HG02973 (cell line): ENCODE data around the gene PTTG1IP.

Experiments used
- ATAC-seq: cut with Tn5 transposase; IDR thresholded peaks from one replicate; pipeline ENCODE4 v1.9.1; 2021; ENCODE audit warnings: moderate library complexity; ENCODE audit not compliant: unreplicated experiment

Gene PTTG1IP

DNA sequence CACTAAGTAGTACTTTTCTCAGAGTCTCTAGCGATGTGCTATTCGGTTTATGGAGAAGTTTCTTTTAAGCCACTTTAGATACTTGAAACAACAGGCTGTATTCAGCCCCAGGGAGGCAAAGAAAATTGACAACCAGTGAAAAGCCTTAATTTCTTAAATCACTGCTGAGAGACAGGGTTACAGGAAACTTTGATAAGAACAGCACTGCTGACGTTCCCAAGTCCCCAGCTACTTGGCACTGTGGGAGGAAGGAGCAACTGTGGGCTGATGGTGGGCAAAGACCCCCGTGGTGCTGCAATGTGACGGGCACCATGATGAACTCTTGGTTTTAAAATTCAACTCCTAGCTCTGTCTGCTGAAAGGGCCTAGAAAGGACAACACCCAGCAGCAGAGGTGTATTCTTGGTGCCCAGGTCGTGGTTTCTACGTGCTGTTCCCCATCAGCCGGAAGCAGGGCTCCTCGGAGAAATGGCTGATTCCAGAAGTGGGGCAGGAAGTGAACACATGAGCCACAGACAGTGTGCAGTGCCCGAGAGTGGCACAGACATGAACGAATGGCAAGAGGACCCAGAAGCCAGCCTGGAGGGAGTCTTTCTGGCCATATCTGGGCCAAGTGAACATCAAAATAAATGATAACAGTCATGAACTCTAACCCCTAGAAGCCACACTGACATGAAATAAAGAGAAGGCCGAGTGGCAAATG lies 5.3 kb downstream of the PTTG1IP start:
- no peak for ATAC-seq

DNA sequence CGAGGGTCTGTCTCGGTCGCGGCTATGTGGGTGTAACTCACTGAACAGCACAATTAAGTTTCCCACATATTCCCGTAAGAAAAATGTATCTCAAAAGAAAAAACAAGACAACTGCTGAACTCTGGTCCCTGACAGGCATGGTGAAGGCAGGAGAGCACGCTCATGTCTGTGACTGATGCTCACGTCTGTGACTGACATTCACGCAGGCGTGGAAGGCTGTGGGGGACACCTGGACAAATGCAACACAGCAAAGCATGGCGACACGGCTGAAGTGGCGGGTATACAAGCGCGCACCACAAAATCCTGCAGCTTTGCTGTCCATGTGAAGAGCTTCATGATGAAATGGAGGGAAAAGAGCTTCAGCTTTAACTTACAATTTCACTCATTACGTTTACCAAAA lies 6.0 kb downstream of the PTTG1IP start:
- no peak for ATAC-seq

GRCh38 chr21:44866780-44867179 lies 6.7 kb downstream of the PTTG1IP start:
- ATAC-seq: no peak

DNA sequence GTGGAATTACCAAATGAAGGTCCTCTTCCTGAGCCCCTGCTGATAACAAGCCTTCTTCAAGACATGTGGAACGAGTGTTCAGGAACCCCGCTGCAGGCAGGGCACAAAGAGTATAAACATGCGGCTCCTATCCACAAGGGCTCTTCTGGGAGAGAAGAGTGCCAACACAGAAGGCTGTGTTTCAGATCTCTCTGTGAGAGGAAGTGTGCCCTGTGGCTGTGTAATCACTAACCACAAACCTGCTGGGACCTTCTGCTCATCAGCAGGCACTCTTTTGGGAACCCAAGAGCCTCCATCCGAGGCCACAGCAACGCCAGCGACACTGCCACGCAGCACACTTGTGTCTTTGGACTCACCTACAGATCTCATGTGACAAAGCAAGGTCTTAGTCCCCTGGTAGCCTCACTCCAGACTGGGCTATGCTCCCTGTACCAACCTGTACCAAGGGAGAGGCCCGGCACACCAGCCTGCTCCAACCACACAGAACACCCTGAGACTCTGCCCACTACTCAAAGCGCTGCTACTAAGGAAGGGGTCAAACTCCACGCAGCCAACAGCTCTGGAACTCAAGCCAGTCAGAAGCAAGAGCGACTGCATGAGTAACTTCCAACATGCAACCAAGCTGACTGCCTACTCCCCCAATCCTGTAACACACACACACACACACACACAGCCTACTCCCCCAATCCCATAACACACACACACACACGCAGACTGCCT lies 7.8 kb downstream of the PTTG1IP start:
- no peak for ATAC-seq

DNA sequence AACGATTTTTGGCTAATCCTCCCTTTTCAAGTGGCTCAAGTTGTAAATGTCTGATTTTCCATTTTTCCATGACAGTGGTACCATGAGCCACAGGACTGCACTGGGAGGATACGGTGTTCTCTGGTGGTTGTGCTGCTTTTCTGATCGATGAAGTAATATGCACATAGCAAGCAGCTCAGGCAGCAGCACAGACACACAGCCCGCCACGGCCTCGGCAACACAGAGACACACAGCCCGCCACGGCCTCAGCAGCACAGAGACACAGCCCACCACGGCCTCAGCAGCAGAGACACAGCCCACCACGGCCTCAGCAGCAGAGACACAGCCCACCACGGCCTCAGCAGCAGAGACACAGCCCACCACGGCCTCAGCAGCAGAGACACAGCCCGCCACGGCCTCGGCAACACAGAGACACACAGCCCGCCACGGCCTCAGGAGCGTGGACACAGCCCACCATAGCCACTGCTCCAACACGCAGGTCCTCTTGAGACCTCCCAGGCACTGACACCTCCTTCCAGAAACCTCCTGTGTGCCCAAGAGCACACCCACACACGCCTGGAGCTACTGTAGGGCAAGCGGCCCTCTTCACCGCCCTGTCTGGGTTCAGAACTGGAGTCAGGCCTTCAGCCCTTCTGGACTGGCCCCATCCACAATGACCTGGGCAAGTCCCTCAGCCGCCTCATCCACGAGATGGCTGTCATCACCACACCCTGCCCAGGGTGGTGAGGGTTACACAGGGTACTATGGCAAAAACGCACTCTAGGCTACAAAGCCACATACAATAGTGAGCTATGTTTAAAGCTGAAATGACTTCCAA lies 10.4 kb downstream of the PTTG1IP start:
- no peak for ATAC-seq

- ATAC-seq: no peak
These were observed 14.7 kb downstream of the PTTG1IP start for GRCh38 chr21:44858791-44859190.

- ATAC-seq: no peak
These were observed 15.2 kb downstream of the PTTG1IP start for GRCh38 chr21:44858291-44858690.

DNA sequence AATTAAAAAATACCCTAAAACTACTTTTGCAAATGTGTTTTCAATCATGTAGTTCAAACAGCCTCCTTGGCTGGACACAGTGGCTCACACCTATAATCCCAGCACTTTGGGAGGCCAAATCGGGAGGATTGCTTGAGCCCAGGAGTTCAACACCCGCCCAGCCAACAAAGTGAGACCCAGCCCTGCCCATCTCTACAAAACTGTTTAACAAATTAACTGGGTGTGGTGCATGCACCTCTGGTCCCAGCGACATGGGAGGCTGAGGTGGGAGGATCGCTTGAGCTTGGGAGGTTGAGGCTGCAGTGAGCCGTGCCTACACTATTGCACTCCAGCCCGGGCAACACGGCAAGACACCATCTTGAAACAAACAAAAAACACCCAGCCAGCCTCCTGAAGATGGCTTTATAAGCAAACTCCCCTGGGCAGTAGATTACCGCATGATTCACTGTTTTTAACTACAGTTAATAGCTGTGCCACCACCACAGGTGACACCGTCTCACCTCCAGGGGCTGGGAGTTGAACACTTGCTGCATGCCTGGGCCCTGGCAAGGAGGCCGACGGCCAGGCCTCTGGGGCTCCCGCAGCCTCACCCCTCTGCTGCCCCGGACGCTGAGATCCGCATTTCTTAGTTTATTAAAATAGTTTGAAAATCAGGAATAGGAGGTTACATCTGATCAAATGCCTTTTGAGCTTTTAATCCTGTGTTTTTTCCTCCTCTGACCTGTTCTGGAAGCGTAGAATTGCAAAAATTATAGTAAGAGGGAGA lies 16.2 kb downstream of the PTTG1IP start:
- ATAC-seq: no peak

DNA sequence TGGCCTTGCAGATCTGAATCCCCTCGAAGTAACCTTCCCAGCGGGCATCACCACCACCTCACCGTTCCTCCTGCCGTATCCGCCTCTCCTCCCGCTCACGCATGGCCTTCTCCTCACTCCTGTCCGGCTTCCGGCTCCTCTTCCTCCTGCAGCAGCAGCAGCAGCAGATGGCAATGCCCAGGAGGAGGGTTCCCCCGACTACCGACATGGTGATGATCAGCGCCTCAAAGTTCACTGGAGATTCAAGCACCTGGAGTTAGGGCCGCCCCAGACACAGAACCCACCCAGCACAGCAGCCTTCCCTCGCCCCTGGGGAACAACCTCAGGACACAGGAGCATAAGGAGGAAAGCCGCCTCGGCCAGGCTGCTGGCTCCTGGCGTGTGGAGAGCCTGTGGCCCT lies 17.4 kb downstream of the PTTG1IP start:
- no peak for ATAC-seq

DNA sequence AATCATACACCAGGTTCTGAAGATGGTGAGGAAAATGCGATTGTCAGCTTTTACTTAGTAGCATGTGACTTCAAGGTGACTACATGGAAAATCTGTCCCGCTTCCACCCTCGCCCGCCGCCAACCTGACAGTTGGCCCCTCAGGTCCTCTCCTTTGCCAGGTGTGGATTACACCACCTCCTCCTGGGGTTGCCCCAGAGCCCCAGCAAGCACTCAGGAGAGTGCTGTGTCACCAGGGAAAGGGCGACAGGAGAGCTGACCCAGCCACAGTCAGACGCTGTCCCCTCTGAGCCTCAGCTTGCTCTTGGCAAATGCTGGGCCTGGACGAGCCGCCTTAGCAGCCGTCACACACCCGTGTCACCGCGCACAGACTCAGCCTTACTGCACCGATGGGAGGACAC lies 17.9 kb downstream of the PTTG1IP start:
- no peak for ATAC-seq

GRCh38 chr21:44854664-44855446 lies 18.6 kb downstream of the PTTG1IP start:
- no peak for ATAC-seq

- ATAC-seq: no peak
These were observed 19.2 kb downstream of the PTTG1IP start for GRCh38 chr21:44854391-44854663.

DNA sequence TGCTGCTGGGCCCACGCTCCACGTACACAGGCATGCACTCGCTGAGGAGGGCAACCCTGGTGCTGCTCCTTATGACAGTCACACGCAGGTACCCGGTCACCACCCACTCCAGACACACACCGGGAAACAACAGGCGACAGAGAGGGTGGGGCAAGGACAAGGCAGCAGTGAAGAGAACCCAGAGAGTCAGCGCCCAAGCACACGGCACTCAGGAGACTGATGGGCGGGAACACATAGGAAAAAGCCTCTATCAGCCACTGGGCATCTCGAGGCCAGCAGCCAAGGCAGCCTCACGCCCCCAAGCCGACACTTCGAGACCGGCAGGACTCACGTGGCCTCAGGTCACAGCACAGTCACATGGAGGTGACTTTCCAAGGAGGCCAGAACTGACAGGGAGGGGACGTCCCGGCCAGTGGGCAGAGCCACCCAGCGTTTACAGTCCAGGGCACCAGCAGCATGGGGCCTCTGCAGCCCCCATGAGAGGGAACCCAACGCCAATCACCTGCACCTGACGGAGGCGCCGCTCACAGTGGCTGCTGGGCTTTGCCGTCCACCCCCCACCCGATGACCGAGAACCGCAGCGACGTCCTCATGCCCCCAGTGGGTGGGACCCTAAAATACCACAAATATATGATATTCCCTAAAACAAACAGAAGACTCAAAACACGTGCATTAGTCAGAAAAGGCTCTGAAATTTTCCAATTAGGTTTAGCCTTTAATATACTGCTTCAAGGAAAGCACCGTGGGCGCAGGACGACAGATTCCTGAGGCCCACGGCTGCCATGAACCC lies 19.7 kb downstream of the PTTG1IP start:
- no peak for ATAC-seq

DNA sequence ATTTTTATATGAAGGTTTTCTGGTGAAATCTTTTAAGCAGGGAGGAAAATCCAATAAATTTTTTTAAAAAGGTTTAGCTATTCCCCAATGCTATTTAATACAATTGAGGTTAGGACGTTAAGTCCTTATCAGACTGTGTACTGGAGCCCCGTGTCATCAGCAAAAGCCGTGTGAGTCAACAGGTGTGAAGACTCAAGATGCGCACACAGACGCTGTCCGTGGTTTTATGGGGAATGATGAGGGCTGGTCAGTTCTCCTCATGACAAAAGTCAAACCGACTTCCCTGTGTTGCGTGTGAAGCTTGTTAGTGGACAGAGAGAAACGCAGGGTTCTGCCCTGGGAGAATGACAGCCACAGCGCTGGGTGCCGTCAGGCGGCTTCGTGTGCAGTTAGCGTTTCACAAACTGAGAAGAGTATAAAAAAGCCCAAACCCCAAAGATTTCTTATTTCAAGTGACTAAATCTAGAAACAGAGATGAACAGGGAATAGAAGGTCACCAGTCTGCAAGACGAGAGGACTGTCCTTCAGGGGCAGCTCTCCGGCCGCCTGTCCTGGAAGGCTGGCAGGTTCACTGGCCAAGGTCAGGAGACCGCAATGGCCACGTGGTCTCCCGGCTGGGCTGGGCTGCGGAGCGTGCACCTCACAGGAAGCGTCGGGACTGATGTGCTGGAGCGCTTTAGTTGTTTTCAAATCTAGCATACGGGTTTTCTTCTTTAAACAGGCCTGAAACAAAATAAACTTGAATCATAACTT lies 22.4 kb downstream of the PTTG1IP start:
- no peak for ATAC-seq

DNA sequence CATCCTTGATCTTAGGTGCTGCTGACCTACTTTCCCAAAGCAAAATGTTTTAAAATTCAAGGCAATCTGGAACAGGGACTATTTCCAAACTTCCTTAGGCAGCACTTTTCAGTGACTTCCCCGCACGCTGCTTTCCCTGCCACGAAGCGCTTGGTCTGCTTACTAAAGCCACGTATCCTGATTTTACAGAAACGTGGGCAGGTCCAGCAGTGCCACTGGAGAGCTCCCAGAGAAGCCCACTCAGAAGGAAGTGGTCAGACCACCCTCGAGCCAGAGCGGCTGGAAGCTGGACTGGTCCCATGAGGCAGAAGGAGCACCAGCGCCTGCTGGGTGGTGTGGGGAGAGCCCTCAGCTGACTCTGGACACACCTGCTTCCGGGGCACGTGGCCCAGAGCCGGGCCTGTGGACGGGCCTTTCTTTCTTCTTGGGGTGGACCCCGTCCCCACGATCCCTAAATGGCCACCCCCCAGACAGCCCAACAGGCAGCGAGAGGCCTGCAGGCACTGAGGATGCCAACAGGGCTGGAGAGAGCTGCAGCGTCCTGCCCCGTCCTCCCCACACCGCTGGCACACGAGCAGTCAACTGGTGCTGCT lies 23.2 kb downstream of the PTTG1IP start:
- ATAC-seq: no peak

DNA sequence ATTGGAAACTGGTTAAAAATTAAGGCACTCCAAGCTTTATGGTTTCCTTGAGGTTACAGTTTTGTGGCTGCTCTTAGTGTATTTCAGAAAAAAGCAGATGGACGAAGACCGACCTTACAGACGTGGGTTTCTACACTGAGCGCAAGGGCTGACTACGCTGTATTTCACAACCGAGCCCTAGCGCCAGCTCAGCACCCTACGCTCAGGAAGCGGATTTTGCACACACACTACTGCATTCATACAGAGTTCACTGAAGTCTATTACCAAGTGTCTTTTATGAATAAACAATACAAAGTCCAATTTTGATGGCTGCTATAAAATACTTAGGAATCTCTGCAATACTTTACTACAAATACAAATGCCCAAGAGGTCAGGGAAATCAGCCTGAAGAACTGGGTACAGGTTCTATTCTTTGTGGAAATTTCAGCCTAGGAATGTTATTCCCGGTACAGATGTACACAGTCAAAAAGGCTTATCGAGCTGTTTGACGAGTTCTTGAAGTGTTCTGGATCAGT lies 23.8 kb downstream of the PTTG1IP start:
- ATAC-seq: no peak

GRCh38 chr21:44848821-44849521 lies 24.5 kb downstream of the PTTG1IP start:
- no peak for ATAC-seq
